Astrocyte (in vitro differentiated cells and primary cell): ENCODE data around the gene NPTXR.

ENCODE experiments used
- CTCF ChIP-seq: IDR thresholded peaks from 2 replicates; pipeline ENCODE4 v1.5.1; 2011; ENCODE audit warnings: low read depth, mild to moderate bottlenecking, inconsistent platforms, low read length, moderate library complexity; ENCODE audit not compliant: insufficient read depth
- EZH2 ChIP-seq: IDR thresholded peaks from 2 replicates; pipeline ENCODE4 v1.6.1; 2012; ENCODE audit warnings: mild to moderate bottlenecking, low read length, inconsistent platforms; ENCODE audit not compliant: insufficient read depth

GRCh38 chr22:38850399-38850798, 6.6 kb upstream of the NPTXR start:
- TF ChIP-seq CTCF (no peak), EZH2 (no peak)
